Rectal smooth muscle tissue (tissue), 1 donor: ENCODE data around the gene SMIM1.

Experiments
- H3K27ac ChIP-seq: one replicate; pipeline ENCODE4 v1.7.0; 2013; ENCODE audit warnings: low read depth, low read length, inconsistent platforms
- H3K27me3 ChIP-seq: one replicate; pipeline ENCODE4 v1.7.0; 2013; ENCODE audit warnings: low read length; ENCODE audit not compliant: control insufficient read depth, insufficient read depth
- H3K36me3 ChIP-seq: one replicate; pipeline ENCODE4 v1.7.0; 2013; ENCODE audit warnings: low read length; ENCODE audit not compliant: control insufficient read depth, insufficient read depth
- H3K4me1 ChIP-seq: one replicate; pipeline ENCODE4 v1.7.0; 2013; ENCODE audit warnings: low read length; ENCODE audit not compliant: control insufficient read depth, insufficient read depth
- H3K4me3 ChIP-seq: one replicate; pipeline ENCODE4 v1.7.0; 2013; ENCODE audit warnings: low read length
- H3K9ac ChIP-seq: one replicate; pipeline ENCODE4 v1.7.0; 2013; ENCODE audit warnings: low read length

The SMIM1 gene

GRCh38 chr1:3786468-3787348, 14.2 kb downstream of the SMIM1 start:
- no peak overlapping the region for H3K4me3 ChIP-seq
- H3K36me3 ChIP-seq: peaks cover 39% of the 10 kb centered on the region
- H3K27ac ChIP-seq: no peak overlapping the region
- H3K9ac ChIP-seq: no peak overlapping the region
- no peaks in the 10 kb centered on the region for H3K4me1 ChIP-seq
- H3K27me3 ChIP-seq: no peaks in the 10 kb centered on the region

DNA sequence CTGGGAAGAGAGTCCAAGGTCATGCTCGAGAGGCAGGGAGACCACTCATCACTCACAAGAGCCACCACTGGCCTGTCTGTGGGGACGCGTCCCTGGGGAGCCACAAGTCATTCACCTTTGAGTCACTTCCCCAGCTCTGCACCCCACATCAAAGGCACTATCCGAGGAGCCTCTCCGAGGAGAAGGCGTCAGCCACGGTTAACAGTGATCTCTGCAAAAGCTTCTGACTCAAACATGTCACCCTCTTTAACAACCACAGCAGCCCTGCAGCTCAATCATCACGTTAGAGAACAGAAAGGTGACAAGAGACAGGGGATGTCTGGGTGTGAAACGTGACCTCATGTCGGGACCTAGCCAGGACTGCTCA, 14.8 kb downstream of the SMIM1 start:
- H3K4me3 ChIP-seq: no peak overlapping the region
- H3K4me1 ChIP-seq: no peaks in the 10 kb centered on the region
- no peak overlapping the region for H3K27ac ChIP-seq
- no peak overlapping the region for H3K9ac ChIP-seq
- peaks cover 35% of the 10 kb centered on the region for H3K36me3 ChIP-seq
- H3K27me3 ChIP-seq: no peaks in the 10 kb centered on the region

- no peaks in the 10 kb centered on the region for H3K27me3 ChIP-seq
- H3K4me1 ChIP-seq: no peaks in the 10 kb centered on the region
- peaks cover 29% of the 10 kb centered on the region for H3K36me3 ChIP-seq
- no peak overlapping the region for H3K9ac ChIP-seq
- no peak overlapping the region for H3K27ac ChIP-seq
- no peak overlapping the region for H3K4me3 ChIP-seq
Observed at GRCh38 chr1:3787745-3788605, 15.4 kb downstream of the SMIM1 start.

GRCh38 chr1:3788756-3789420, 16.3 kb downstream of the SMIM1 start:
- Histone ChIP-seq H3K27me3 (no peaks in the 10 kb centered on the region), H3K4me1 (no peaks in the 10 kb centered on the region), H3K4me3 (no peak overlapping the region), H3K36me3 (peaks cover 25% of the 10 kb centered on the region), H3K27ac (no peak overlapping the region), H3K9ac (no peak overlapping the region)

- H3K36me3 ChIP-seq: peaks cover 21% of the 10 kb centered on the region
- H3K9ac ChIP-seq: no peak overlapping the region
- no peaks in the 10 kb centered on the region for H3K27me3 ChIP-seq
- H3K27ac ChIP-seq: no peak overlapping the region
- H3K4me1 ChIP-seq: no peaks in the 10 kb centered on the region
- H3K4me3 ChIP-seq: no peak overlapping the region
Observed at GRCh38 chr1:3789421-3790300, 17.1 kb downstream of the SMIM1 start.

- Histone ChIP-seq H3K4me3 (no peak overlapping the region), H3K27me3 (no peaks in the 10 kb centered on the region), H3K4me1 (peaks cover 6% of the 10 kb centered on the region), H3K27ac (no peak overlapping the region), H3K9ac (no peak overlapping the region), H3K36me3 (peaks cover 14% of the 10 kb centered on the region)
Observed at GRCh38 chr1:3790500-3790923, 18.0 kb downstream of the SMIM1 start.

DNA sequence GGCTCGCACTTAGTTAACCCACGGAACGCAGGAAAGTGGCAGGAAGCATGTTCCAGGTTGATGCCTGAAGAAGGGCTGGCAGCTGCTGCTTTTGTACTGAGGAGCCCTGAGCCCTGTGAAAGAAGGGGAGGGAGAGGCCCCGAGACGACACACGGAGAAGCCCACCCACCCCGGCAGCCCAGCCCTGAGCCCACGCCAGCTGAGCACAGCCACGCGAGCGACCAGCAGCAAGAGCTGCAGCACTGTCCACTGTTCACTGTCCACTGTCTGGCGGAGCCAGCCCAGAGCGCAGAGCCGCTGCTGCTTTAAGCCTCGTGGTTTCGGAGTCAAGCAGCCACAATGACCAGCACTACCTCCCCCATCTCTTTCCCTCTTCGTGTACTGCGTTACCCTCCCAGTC, 18.4 kb downstream of the SMIM1 start:
- H3K36me3 ChIP-seq: peaks cover 13% of the 10 kb centered on the region
- H3K4me3 ChIP-seq: no peak overlapping the region
- no peak overlapping the region for H3K27ac ChIP-seq
- no peaks in the 10 kb centered on the region for H3K27me3 ChIP-seq
- no peak overlapping the region for H3K9ac ChIP-seq
- peaks cover 7% of the 10 kb centered on the region for H3K4me1 ChIP-seq

DNA sequence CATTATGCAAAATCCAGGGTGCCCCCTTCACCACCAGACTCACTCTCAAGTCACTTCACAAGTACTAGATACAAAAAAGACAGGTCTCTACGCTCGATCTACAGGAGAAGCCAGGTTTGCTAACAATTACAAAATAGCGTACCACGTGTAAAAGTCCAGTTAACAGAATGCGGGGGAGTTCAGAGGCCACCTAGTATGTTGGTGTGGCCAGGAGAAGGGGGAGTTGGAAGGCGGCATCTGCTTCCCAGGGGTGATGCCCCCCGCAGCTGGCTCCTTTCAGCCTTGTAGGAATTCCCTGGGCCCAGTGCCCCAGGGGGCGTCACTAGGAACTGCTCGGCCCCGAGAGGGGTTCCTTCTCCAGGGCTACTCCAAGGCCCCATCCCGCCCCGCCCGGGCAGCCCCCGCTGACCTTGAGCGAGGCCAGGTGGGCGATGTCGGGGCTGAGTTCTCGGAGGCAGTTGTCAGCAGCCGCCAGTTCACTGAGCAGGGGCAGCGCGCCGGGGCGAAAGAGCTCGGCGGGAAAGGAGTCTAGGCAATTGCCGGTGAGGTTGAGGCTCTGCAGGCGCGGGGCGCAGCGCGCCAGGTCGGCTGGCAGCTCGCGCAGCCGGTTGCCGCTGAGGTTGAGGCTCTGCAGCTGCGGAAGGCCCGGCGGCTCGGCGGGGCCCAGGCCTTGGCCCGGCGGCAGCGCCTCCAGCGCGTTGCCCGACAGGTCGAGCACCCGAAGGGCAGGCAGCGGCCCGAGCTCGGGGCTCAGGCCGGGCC, 23.1 kb downstream of the SMIM1 start:
- peaks cover 9% of the 10 kb centered on the region for H3K4me1 ChIP-seq
- H3K36me3 ChIP-seq: no peaks in the 10 kb centered on the region
- peak overlapping the region; percentile 57 for H3K9ac ChIP-seq
- H3K4me3 ChIP-seq: peak overlapping the region; percentile 88
- H3K27me3 ChIP-seq: no peaks in the 10 kb centered on the region
- peak overlapping the region; percentile 84 for H3K27ac ChIP-seq

GRCh38 chr1:3796215-3797061, 23.9 kb downstream of the SMIM1 start, which contains the start of gene LRRC47:
LRRC47 (minus strand) TSS chr1:3796498; CDS start chr1:3796476, 22 bp downstream.
- peak within 1 kb of the TSS; percentile 57 for H3K9ac ChIP-seq
- H3K27ac ChIP-seq: peak within 1 kb of the TSS; percentile 84

GRCh38 chr1:3799976-3800685, 27.6 kb downstream of the SMIM1 start:
- Histone ChIP-seq H3K27me3 (no peaks in the 10 kb centered on the region), H3K4me3 (no peak overlapping the region), H3K36me3 (no peaks in the 10 kb centered on the region), H3K4me1 (peaks cover 6% of the 10 kb centered on the region), H3K9ac (no peak overlapping the region), H3K27ac (no peak overlapping the region)

More at GRCh38 chr1:3796215-3797061, 23.9 kb downstream of the SMIM1 start, which contains the start of gene LRRC47:
- peak within 1 kb of the TSS; percentile 88 for H3K4me3 ChIP-seq
- H3K4me1 ChIP-seq: peaks cover 9% of the 10 kb centered on the region
- no peaks in the 10 kb centered on the region for H3K27me3 ChIP-seq
- no peaks in the 10 kb centered on the region for H3K36me3 ChIP-seq
